GM19025 (cell line): ENCODE measurements around the gene GNPTG.

Experiments used
- ATAC-seq: cut with Tn5 transposase; IDR thresholded peaks from one replicate; pipeline ENCODE4 v1.9.1; 2021; ENCODE audit warnings: mild to moderate bottlenecking, low read depth, moderate library complexity; ENCODE audit not compliant: unreplicated experiment

Gene GNPTG

GRCh38 chr16:1366060-1366711 lies 14.5 kb downstream of the GNPTG start:
- ATAC-seq = no peak

GRCh38 chr16:1366712-1367299 lies 15.1 kb downstream of the GNPTG start:
- no peak for ATAC-seq

- ATAC-seq = no peak
Measured at GRCh38 chr16:1367486-1368174, 15.9 kb downstream of the GNPTG start.

GRCh38 chr16:1371054-1371978 lies 19.6 kb downstream of the GNPTG start:
- ATAC-seq = no peak

- no peak for ATAC-seq
Measured at GRCh38 chr16:1372292-1372950, 20.7 kb downstream of the GNPTG start.

- ATAC-seq = no peak
Measured at GRCh38 chr16:1374418-1375297, 22.9 kb downstream of the GNPTG start.

GRCh38 chr16:1375298-1375640 lies 23.5 kb downstream of the GNPTG start:
- ATAC-seq = no peak

GRCh38 chr16:1375741-1376410 lies 24.1 kb downstream of the GNPTG start:
- ATAC-seq = no peak

- ATAC-seq = no peak
Measured at GRCh38 chr16:1377406-1378010, 25.8 kb downstream of the GNPTG start.

- ATAC-seq = no peak
Measured at GRCh38 chr16:1378087-1378803, 26.5 kb downstream of the GNPTG start.

GRCh38 chr16:1378804-1379303 lies 27.1 kb downstream of the GNPTG start:
- ATAC-seq = peak; percentile 47

- ATAC-seq = peak; percentile 40
Measured at GRCh38 chr16:1379304-1380076, 27.8 kb downstream of the GNPTG start.

GRCh38 chr16:1380195-1380594 lies 28.5 kb downstream of the GNPTG start:
- ATAC-seq = no peak

- ATAC-seq = no peak
Measured at GRCh38 chr16:1381612-1382406, 30.1 kb downstream of the GNPTG start.

GRCh38 chr16:1383556-1383955 lies 31.8 kb downstream of the GNPTG start:
- no peak for ATAC-seq

GRCh38 chr16:1385232-1385631 lies 33.5 kb downstream of the GNPTG start:
- no peak for ATAC-seq
